Measurements from ENCODE around the gene SULT4A1. TPM values are rescaled to one million over a fixed set of nuclear protein-coding genes. Genes with fewer than 3 reads are reported as not detected.

SULT4A1 gene, protein sequence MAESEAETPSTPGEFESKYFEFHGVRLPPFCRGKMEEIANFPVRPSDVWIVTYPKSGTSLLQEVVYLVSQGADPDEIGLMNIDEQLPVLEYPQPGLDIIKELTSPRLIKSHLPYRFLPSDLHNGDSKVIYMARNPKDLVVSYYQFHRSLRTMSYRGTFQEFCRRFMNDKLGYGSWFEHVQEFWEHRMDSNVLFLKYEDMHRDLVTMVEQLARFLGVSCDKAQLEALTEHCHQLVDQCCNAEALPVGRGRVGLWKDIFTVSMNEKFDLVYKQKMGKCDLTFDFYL
- total RNA-seq (2013; cell fraction: nucleolus; rRNA removed), result not detected in 2 replicates
- total RNA-seq (2014; rRNA removed) (not detected in 2 replicates), total RNA-seq (2014; rRNA removed; fragmentation: Illumina TruSeq; extraction: Trizol) (not detected in 2 replicates), total RNA-seq (2021) (not detected in 2 replicates), polyA plus RNA-seq (2011; rRNA removed) (not detected in 2 replicates), polyA plus RNA-seq (2014; fragmentation: Illumina TruSeq; extraction: Trizol) (not detected in 2 replicates), polyA plus RNA-seq (2014; fragmentation: Nextera tagmentation; extraction: Ambion mirVana) (not detected), polyA plus RNA-seq (2014; rRNA removed) (not detected in 2 replicates), polyA plus RNA-seq (2016; fragmentation: Nextera tagmentation; extraction: Ambion mirVana) (not detected), polyA minus RNA-seq (2011; rRNA and poly(A)+ RNA removed) (not detected in 2 replicates), Bru-seq, nascent RNA (not detected), BruChase-seq, experiment 1, labeled RNA remaining after a 6-hour chase (not detected), BruChase-seq, experiment 2, labeled RNA remaining after a 2-hour chase (percentile 7 among the genes with signal in this experiment)
- polyA plus RNA-seq (2011; ENCODE audit: low read depth), result not detected
- polyA plus RNA-seq (2011; cell fraction: cytosol; rRNA removed), result 0.03 TPM in 1 of 2 replicates, not detected in the other
- not detected in 2 replicates for polyA plus RNA-seq (2011; cell fraction: nucleus; rRNA removed)
- polyA plus RNA-seq (2012), result 0.06 TPM in 1 of 2 replicates, not detected in the other
- not detected in 2 replicates for polyA minus RNA-seq (2011; cell fraction: cytosol; rRNA and poly(A)+ RNA removed)
- not detected in 2 replicates for polyA minus RNA-seq (2011; cell fraction: nucleus; rRNA and poly(A)+ RNA removed)
- long read RNA-seq, experiment 1, result 0 reads
- long read RNA-seq, experiment 2, result 0 reads

GRCh38 chr22:43862074-43862881 lies at the start of gene SULT4A1:
TSS of gene SULT4A1 (minus strand) at chr22:43862513. CDS start at chr22:43862382, 131 bp downstream.
- TF ChIP-seq FOXK2 (IDR thresholded peaks at IDR 0.05), result no peak
- TF ChIP-seq CREB1 (IDR thresholded peaks at IDR 0.05; ENCODE audit: low read depth), result peak; percentile 21; the same call in 1 of the 2 replicates
- no peak for FAIRE-seq
- Histone ChIP-seq H3K4me3 (no peak within 1 kb of the TSS), H3K9ac (ENCODE audit: control insufficient read depth, insufficient read depth, low read length) (no peak within 1 kb of the TSS), H3K27me3 (replicated peaks in 1 of 2; ENCODE audit: control insufficient read depth in 2 of 2, insufficient read depth in 2 of 2, low read length in 1 of 2) (no peaks in the 10 kb centered on the region; a peak in 1 of 4 replicates), H3K4me1 (ENCODE audit: control insufficient read depth, insufficient read depth, low read length) (no peaks in the 10 kb centered on the region), H3K9me3 (replicated peaks; ENCODE audit: control insufficient read depth, insufficient read depth, low read length) (no peaks in the 10 kb centered on the region), H4K20me1 (ENCODE audit: control insufficient read depth, insufficient read depth) (no peaks in the 10 kb centered on the region), H3K79me2 (ENCODE audit: control insufficient read depth, insufficient read depth, low read length) (no peaks in the 10 kb centered on the region), H3K36me3 (ENCODE audit: control insufficient read depth in 2 of 2, insufficient read depth in 2 of 2, low read length in 1 of 2) (no peaks in the 10 kb centered on the region), H3K4me2 (ENCODE audit: control insufficient read depth, insufficient read depth) (no peak within 1 kb of the TSS), H3K27ac (ENCODE audit: control insufficient read depth, insufficient read depth) (no peak within 1 kb of the TSS), H2AFZ (ENCODE audit: control insufficient read depth, low read depth, low read length) (no peak within 1 kb of the TSS)
- WGBS (ENCODE audit: insufficient coverage, insufficient replicate concordance, low lambda C conversion rate, missing lambda C conversion rate), result 46% methylated on average over 41 of the region's 121 CpGs
- intact Hi-C loops (cut with micrococcal nuclease; ENCODE audit: unreplicated experiment) (no loop called here), in situ Hi-C loops (cut with MboI) (no loop called here)
- CTCF ChIA-PET, result no interaction called here
- no TSS peak for BruUV-seq (replicated peaks)
- SMC1A ChIA-PET (ENCODE audit: uncharacterized antibody, unreplicated experiment), result no interaction called here
- DNase-seq (ENCODE audit: low read depth, low spot score), result no peak
- RAD21 ChIA-PET (ENCODE audit: unreplicated experiment), result no interaction called here
- no peak for ATAC-seq
- POLR2A ChIA-PET, result no interaction called here

All from GM12878 (cell line).